ENCODE data around the gene DDR1. TPM values are rescaled to one million over a fixed set of nuclear protein-coding genes. Genes with fewer than 3 reads are reported as not detected.

Gene DDR1
- total RNA-seq, 4 donors from 2014 or later = 131 to 261 (median 140) TPM

- Histone ChIP-seq H3K36me3 (peaks cover under 1 to 69% (median 14%) of the 10 kb centered on the region in 3 donors), H3K27me3 (no peaks in the 10 kb centered on the region), H3K4me1 (peaks cover 15 to 47% (median 25%) of the 10 kb centered on the region in 3 donors), H3K27ac (peak overlapping the region; percentile 88 to 97 (median 95)), H3K9me3 (no peaks in the 10 kb centered on the region), H3K4me3 (peak overlapping the region; percentile 47 to 80 (median 62))
- no peak for TF ChIP-seq CTCF (IDR thresholded peaks at IDR 0.05)
- no peak for TF ChIP-seq POLR2A (IDR thresholded peaks at IDR 0.05)
- intact Hi-C loops (cut with DNase I) = loop anchor here (2.0 kb wide), 1 partner anchor 154 kb away; no protein-coding TSS in a partner anchor
- 19 to 36% methylated on average over 9 of the region's 17 CpGs for WGBS, 2 donors
- DNase-seq = no peak
Measured at GRCh38 chr6:30914854-30915590, 30.7 kb downstream of the DDR1 start.

GRCh38 chr6:30915591-30915946 lies 31.2 kb downstream of the DDR1 start:
- H3K4me1 ChIP-seq = peaks cover 15 to 47% (median 25%) of the 10 kb centered on the region in 3 donors
- H3K27me3 ChIP-seq = no peaks in the 10 kb centered on the region
- H3K4me3 ChIP-seq = peak overlapping the region in 2 of 4 donors; percentile 60 to 63
- peaks cover 6 to 69% (median 19%) of the 10 kb centered on the region in 3 donors for H3K36me3 ChIP-seq
- WGBS, 2 donors = 0 to 20% methylated on average over 1 of the region's 5 CpGs
- H3K9me3 ChIP-seq = no peaks in the 10 kb centered on the region
- no peak for DNase-seq
- intact Hi-C loops (cut with DNase I) = loop anchor here (2.0 kb wide), 1 partner anchor 153 kb away; no protein-coding TSS in a partner anchor
- TF ChIP-seq CTCF (IDR thresholded peaks at IDR 0.05) (peak; percentile 51 to 76 (median 60)), POLR2A (IDR thresholded peaks at IDR 0.05) (no peak)
- peak overlapping the region; percentile 5 to 97 (median 92) for H3K27ac ChIP-seq

DNA sequence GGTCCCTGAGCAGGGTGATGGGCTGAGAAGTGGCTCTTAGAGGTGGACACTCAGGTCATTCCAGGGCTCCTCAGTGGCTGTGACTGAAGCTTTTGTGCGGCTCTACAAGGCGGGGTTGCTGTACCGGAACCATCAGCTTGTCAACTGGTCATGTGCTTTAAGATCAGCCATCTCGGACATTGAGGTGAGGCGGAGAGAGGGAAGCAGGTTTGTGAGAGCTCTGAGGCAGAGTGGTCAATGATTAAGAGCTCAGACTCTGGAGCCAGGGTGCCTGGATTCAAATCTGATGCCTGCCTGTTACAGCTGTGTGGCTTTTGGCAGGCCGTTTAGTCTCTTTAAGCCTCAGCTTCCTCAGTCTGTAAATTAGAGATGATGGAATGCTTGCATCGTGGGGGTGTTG lies 32.7 kb downstream of the DDR1 start:
- no peaks in the 10 kb centered on the region for H3K9me3 ChIP-seq
- intact Hi-C loops (cut with DNase I) = no loop called here
- H3K27me3 ChIP-seq = no peaks in the 10 kb centered on the region
- peak overlapping the region in 2 of 4 donors; percentile 50 to 97 for H3K27ac ChIP-seq
- TF ChIP-seq POLR2A (IDR thresholded peaks at IDR 0.05) (no peak), CTCF (IDR thresholded peaks at IDR 0.05) (no peak)
- peaks cover 15 to 47% (median 25%) of the 10 kb centered on the region in 3 donors for H3K4me1 ChIP-seq
- DNase-seq = no peak
- H3K4me3 ChIP-seq = no peak overlapping the region
- peaks cover 16 to 69% (median 20%) of the 10 kb centered on the region in 3 donors for H3K36me3 ChIP-seq
- WGBS, 2 donors = 84 to 93% methylated on average over 4 to 7 of the region's 7 CpGs

DNA sequence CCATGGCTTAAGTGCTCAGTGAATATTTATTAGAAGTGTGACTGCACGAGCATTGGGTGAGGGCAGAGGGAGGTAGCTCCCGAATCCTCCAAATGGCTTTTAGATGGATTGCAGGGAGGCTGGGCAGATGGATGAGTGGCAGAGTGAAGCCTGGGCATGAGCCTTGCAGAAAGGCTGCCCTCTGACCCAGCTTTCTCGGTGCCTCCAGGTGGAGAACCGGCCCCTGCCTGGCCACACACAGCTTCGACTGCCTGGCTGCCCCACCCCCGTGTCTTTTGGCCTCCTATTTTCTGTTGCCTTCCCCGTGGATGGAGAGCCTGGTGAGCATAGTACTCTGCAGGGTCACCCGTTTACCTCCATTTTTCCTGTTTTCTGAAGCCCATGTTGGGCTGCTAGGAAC lies 33.2 kb downstream of the DDR1 start:
- H3K27me3 ChIP-seq = no peaks in the 10 kb centered on the region
- peaks cover 16 to 69% (median 25%) of the 10 kb centered on the region in 3 donors for H3K36me3 ChIP-seq
- H3K27ac ChIP-seq = peak overlapping the region in 2 of 4 donors; percentile 50 to 97
- intact Hi-C loops (cut with DNase I) = no loop called here
- no peaks in the 10 kb centered on the region for H3K9me3 ChIP-seq
- TF ChIP-seq POLR2A (IDR thresholded peaks at IDR 0.05) = no peak
- TF ChIP-seq CTCF (IDR thresholded peaks at IDR 0.05) = no peak
- no peak for DNase-seq
- WGBS, 2 donors = 88 to 95% methylated on average over 8 of the region's 8 CpGs
- peaks cover 15 to 47% (median 25%) of the 10 kb centered on the region in 3 donors for H3K4me1 ChIP-seq
- H3K4me3 ChIP-seq = no peak overlapping the region

DNA sequence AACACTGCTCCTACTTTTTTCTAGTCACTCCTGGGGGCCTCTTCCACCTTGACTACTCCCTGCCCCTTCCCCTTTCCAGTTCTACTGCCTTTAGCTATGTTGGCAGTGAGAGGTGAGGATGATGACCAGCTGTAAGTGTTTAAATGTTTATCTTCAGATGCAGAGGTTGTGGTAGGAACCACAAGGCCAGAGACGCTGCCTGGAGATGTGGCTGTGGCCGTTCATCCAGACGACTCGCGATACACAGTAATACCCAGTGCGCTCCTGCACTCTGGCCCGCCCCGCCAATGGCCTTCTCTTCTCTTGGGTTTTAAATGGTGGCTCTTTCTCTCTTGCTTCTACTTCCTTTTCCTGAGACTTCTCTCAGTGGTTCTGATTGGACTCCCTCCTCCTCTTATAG lies 34.4 kb downstream of the DDR1 start:
- Histone ChIP-seq H3K36me3 (peaks cover 20 to 72% (median 33%) of the 10 kb centered on the region in 3 donors), H3K27ac (no peak overlapping the region), H3K9me3 (no peaks in the 10 kb centered on the region), H3K27me3 (no peaks in the 10 kb centered on the region), H3K4me1 (peaks cover 8 to 36% (median 18%) of the 10 kb centered on the region in 3 donors), H3K4me3 (no peak overlapping the region)
- 92 to 94% methylated on average over 7 to 8 of the region's 8 CpGs for WGBS, 2 donors
- intact Hi-C loops (cut with DNase I) = no loop called here
- no peak for DNase-seq
- no peak for TF ChIP-seq CTCF (IDR thresholded peaks at IDR 0.05)
- TF ChIP-seq POLR2A (IDR thresholded peaks at IDR 0.05) = no peak
